Tibial nerve (tissue), 4 donors: ENCODE results near the gene DPEP3. TPM values are rescaled to one million over a fixed set of nuclear protein-coding genes. Genes with fewer than 3 reads are reported as not detected.
"Not testable (repeated sequence)": the region's sequence is repeated elsewhere in the genome, so short reads cannot be mapped to it uniquely, and the experiment has no call there.

Experiments used
- DNase-seq, 2 donors: peaks; one replicate each; pipeline ENCODE4 v3.0.0-alpha.2; 2019; ENCODE audit warnings: low spot score in 2 of 2
- H3K27ac ChIP-seq, 4 donors: fragments of 200-600 bp; sonication (generic) in 3 of 4; one replicate each; pipeline ENCODE4 v1.5.1; 2017 to 2019; ENCODE audit warnings: mild to moderate bottlenecking in 1 of 4
- H3K27me3 ChIP-seq, 2 donors: fragments of 200-600 bp; sonication (generic) in 1 of 2; one replicate each; pipeline versions ENCODE4 v1.5.1 to v1.6.0; 2017 to 2019
- H3K36me3 ChIP-seq, 3 donors: fragments of 200-600 bp; sonication (generic); one replicate each; pipeline ENCODE4 v1.5.1; 2018 to 2019
- H3K4me1 ChIP-seq, 4 donors: fragments of 200-600 bp; sonication (generic) in 3 of 4; one replicate each; pipeline ENCODE4 v1.5.1; 2017 to 2019
- H3K4me3 ChIP-seq, 4 donors: fragments of 200-600 bp; sonication (generic) in 3 of 4; one replicate each; pipeline ENCODE4 v1.5.1; 2017 to 2019; ENCODE audit warnings: mild to moderate bottlenecking in 1 of 4, moderate library complexity in 1 of 4
- H3K9me3 ChIP-seq, 4 donors: fragments of 200-600 bp; sonication (generic) in 3 of 4; one replicate each; pipeline ENCODE4 v1.5.1; 2017 to 2019
- EP300 ChIP-seq, 2 donors: sonication (generic); formaldehyde crosslinking; IDR thresholded peaks; one replicate each; pipeline ENCODE4 v1.6.1; 2017; ENCODE audit warnings: antibody characterized with exemption in 2 of 2, mild to moderate bottlenecking in 1 of 2
- POLR2A ChIP-seq, 2 donors: fragments of 450-650 bp; IDR thresholded peaks; one replicate each; pipeline ENCODE4 v1.6.1; 2017; ENCODE audit warnings: antibody characterized with exemption in 2 of 2, mild to moderate bottlenecking in 2 of 2, moderate library complexity in 2 of 2
- WGBS, 2 donors: methylation state at CpG; one replicate each; pipeline ENCODE4 v1.1.5; 2018; 5-methylcytosine and 5-hydroxymethylcytosine counted together
- total RNA-seq, 4 donors: library from RNA; depleted of rRNA; stranded (reverse); fragments of >200 nt; gene quantifications; one replicate each; pipeline ENCODE4 v1.1.0, GENCODE V29; 2016
- TF ChIP-seq, protein P1 (sequence below), 5 experiments: fragments of 200-600 bp in 3 of 5; fragments of 450-650 bp in 2 of 5; sonication (generic) in 3 of 5; IDR thresholded peaks; one replicate each; pipeline ENCODE4 v1.5.1; 2016 to 2019; ENCODE audit warnings: antibody characterized with exemption in 5 of 5, mild to moderate bottlenecking in 3 of 5, moderate library complexity in 2 of 5

DPEP3 gene
- total RNA-seq, 4 donors from 2014 or later, result 0.66 TPM; not detected in 3

DNA sequence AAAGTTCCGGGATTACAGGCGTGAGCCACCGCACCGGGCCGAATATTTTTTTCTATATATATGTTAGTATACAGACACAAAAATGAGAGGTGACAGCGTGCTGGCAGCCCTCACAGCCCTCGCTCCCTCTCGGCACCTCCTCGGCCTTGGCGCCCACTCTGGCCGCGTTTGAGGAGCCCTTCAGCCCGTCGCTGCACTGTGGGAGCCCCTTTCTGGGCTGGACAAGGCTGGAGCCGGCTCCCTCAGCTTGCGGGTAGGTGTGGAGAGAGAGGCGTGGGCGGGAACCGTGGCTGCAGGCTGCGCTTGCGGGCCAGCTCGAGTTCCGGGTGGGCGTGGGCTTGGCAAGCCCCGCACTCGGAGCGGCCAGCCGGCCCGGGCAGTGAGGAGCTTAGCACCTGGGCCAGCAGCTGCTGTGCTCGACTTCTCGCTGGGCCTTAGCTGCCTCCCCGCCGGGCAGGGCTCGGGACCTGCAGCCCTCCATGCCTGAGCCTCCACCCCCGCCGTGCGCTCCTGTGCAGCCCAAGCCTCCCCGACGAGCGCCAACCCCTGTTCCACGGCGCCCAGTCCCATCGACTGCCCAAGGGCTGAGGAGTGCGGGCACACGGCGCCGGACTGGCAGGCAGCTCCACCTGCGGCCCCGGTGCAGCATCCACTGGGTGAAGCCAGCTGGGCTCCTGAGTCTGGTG, 1.9 kb upstream of the DPEP3 start:
- H3K27me3 ChIP-seq, result peaks cover 0 to 9% of the 10 kb centered on the region in 2 donors

GRCh38 chr16:67977469-67978227, 2.7 kb downstream of the DPEP3 start:
- 89 to 90% methylated on average over 9 of the region's 9 CpGs for WGBS, 2 donors
- Histone ChIP-seq H3K27me3 (peaks cover 0 to 9% of the 10 kb centered on the region in 2 donors), H3K36me3 (no peaks in the 10 kb centered on the region), H3K9me3 (no peaks in the 10 kb centered on the region), H3K27ac (no peak overlapping the region), H3K4me3 (no peak overlapping the region), H3K4me1 (no peaks in the 10 kb centered on the region)
- DNase-seq, result no peak
- no peak for TF ChIP-seq POLR2A (IDR thresholded peaks at IDR 0.05)
- no peak for TF ChIP-seq EP300 (IDR thresholded peaks at IDR 0.05)

More for the DNA sequence above, 1.9 kb upstream of the DPEP3 start:
- DNase-seq, result no peak
- 94% methylated on average over 38 to 41 of the region's 49 CpGs for WGBS, 2 donors
- H3K4me3 ChIP-seq, result no peak overlapping the region
- no peaks in the 10 kb centered on the region for H3K36me3 ChIP-seq
- no peak overlapping the region for H3K27ac ChIP-seq
- TF ChIP-seq POLR2A (IDR thresholded peaks at IDR 0.05) (no peak), EP300 (IDR thresholded peaks at IDR 0.05) (no peak)
- TF ChIP-seq, protein P1, sequence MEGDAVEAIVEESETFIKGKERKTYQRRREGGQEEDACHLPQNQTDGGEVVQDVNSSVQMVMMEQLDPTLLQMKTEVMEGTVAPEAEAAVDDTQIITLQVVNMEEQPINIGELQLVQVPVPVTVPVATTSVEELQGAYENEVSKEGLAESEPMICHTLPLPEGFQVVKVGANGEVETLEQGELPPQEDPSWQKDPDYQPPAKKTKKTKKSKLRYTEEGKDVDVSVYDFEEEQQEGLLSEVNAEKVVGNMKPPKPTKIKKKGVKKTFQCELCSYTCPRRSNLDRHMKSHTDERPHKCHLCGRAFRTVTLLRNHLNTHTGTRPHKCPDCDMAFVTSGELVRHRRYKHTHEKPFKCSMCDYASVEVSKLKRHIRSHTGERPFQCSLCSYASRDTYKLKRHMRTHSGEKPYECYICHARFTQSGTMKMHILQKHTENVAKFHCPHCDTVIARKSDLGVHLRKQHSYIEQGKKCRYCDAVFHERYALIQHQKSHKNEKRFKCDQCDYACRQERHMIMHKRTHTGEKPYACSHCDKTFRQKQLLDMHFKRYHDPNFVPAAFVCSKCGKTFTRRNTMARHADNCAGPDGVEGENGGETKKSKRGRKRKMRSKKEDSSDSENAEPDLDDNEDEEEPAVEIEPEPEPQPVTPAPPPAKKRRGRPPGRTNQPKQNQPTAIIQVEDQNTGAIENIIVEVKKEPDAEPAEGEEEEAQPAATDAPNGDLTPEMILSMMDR (IDR thresholded peaks at IDR 0.05), result no peak
- peaks cover 0 to 4% (median 0%) of the 10 kb centered on the region in 4 donors for H3K4me1 ChIP-seq
- H3K9me3 ChIP-seq, result no peaks in the 10 kb centered on the region

DNA sequence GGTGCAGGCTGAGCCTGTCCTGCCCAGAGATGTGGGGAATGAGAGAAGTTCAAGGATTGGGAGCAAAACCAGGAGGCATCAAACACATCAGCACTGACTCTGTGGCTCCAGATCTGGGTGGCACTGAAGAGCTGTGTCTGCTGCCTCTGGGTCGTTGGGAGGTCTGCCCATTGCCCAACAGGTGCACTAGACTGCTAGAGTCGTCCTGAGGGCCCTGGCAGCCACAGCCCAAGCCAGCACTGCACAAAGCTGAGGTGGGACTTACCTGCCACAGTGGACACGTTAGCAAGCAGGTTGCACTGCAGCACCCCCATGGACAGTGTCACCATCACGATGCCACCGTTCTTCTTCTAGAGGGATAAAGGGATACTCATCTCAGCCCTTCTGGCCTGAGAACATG, 3.3 kb downstream of the DPEP3 start:
- H3K27ac ChIP-seq, result no peak overlapping the region
- no peak overlapping the region for H3K4me3 ChIP-seq
- DNase-seq, result no peak
- H3K4me1 ChIP-seq, result no peaks in the 10 kb centered on the region
- WGBS, 2 donors, result 62 to 71% methylated on average over 2 to 5 of the region's 5 CpGs
- no peaks in the 10 kb centered on the region for H3K36me3 ChIP-seq
- H3K9me3 ChIP-seq, result no peaks in the 10 kb centered on the region
- no peak for TF ChIP-seq EP300 (IDR thresholded peaks at IDR 0.05)
- TF ChIP-seq, protein P1 (IDR thresholded peaks at IDR 0.05), result no peak
- no peak for TF ChIP-seq POLR2A (IDR thresholded peaks at IDR 0.05)
- peaks cover 0 to 9% of the 10 kb centered on the region in 2 donors for H3K27me3 ChIP-seq

GRCh38 chr16:67976205-67976604, 4.1 kb downstream of the DPEP3 start:
- Histone ChIP-seq H3K9me3 (no peaks in the 10 kb centered on the region), H3K27me3 (peaks cover 0 to 9% of the 10 kb centered on the region in 2 donors), H3K36me3 (no peaks in the 10 kb centered on the region), H3K4me1 (no peaks in the 10 kb centered on the region), H3K27ac (no peak overlapping the region), H3K4me3 (no peak overlapping the region)
- WGBS, 2 donors, result 88 to 100% methylated on average over 2 of the region's 2 CpGs
- DNase-seq, result no peak
- TF ChIP-seq POLR2A (IDR thresholded peaks at IDR 0.05) (no peak), EP300 (IDR thresholded peaks at IDR 0.05) (no peak)
- TF ChIP-seq, protein P1 (IDR thresholded peaks at IDR 0.05), result no peak

DNA sequence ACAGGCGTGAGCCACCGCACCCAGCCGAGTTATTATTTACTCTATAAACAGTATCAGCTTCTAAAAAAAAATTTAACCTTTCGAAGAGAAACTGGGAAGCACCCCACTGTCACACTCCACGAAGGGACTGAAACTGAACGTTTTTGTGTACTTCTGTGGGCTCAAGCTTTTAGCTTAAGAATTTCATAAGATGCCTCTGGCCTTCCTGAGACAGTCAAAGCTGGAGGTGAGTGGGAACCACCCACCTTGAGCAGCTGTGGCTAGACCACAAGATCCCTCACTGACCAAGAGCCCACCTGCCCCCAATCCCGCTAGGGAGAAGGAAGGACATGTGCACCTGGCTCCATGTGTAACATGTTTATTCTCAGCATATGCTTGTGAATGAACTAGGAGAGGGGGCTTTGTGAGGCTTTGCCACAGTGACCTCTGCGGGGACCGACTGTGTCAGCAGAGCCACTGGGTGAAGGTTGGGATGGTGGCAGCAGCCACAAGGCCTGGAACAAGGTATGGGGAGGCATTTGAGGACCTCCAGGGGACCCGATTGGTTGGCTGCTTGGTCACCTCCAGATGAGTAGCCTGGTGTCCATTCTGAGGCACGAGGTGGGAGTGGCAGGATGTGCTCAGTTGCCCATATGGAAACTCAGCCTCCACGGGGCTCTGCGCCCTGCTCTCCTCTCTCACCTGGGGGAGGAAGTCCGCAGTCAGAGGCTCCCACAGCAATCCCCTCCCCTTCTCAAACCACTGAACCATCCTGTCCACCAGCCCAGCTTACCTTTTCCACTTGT, 4.8 kb downstream of the DPEP3 start:
- no peak for DNase-seq
- TF ChIP-seq EP300 (IDR thresholded peaks at IDR 0.05) (no peak), POLR2A (IDR thresholded peaks at IDR 0.05) (no peak)
- TF ChIP-seq, protein P1 (IDR thresholded peaks at IDR 0.05), result no peak
- peaks cover 0 to 7% of the 10 kb centered on the region in 2 donors for H3K27me3 ChIP-seq
- H3K9me3 ChIP-seq, result no peaks in the 10 kb centered on the region
- no peak overlapping the region for H3K4me3 ChIP-seq
- 71 to 73% methylated on average over 11 to 12 of the region's 14 CpGs for WGBS, 2 donors
- no peaks in the 10 kb centered on the region for H3K4me1 ChIP-seq
- no peak overlapping the region for H3K27ac ChIP-seq
- no peaks in the 10 kb centered on the region for H3K36me3 ChIP-seq

- H3K4me1 ChIP-seq, H3K27ac ChIP-seq, DNase-seq, H3K4me3 ChIP-seq, H3K9me3 ChIP-seq, H3K36me3 ChIP-seq, H3K27me3 ChIP-seq: not testable (repeated sequence)
- WGBS, 2 donors, result 91 to 92% methylated on average over 7 of the region's 7 CpGs
Observed at GRCh38 chr16:67972285-67972684, 8.0 kb downstream of the DPEP3 start.
